ENCODE measurements around the gene TRIM26. TPM values are rescaled to one million over a fixed set of nuclear protein-coding genes. Genes with fewer than 3 reads are reported as not detected.
A peak's percentile ranks its signal among the peaks of the same experiment; 100 is the strongest.
"Not testable (repeated sequence)": the region's sequence is repeated elsewhere in the genome, so short reads cannot be mapped to it uniquely, and the experiment has no call there.

Gene TRIM26
- total RNA-seq, 1 donor, result 17.8 TPM

DNA sequence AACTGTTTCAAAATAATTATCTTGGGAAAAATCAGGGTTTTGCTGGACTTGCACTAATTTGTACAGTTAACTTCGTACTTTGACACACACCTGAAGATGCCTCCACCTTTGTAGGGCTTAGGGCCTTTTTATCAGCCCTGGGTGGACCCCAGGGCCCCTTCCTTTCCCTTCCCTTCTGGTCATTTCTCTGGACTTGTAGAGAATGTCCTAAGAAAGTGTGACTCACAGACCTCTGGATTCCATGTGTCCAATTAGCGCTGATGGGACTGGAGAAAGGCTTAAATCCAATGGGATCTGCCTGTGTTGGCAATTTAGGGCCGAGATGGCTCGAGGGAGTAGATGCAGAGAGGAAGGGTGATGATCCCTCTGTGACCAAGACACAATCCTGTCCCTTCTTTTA lies 40.5 kb downstream of the TRIM26 start:
- no peak for DNase-seq (ENCODE audit: low read depth in 2 of 3, low spot score in 2 of 3)

DNA sequence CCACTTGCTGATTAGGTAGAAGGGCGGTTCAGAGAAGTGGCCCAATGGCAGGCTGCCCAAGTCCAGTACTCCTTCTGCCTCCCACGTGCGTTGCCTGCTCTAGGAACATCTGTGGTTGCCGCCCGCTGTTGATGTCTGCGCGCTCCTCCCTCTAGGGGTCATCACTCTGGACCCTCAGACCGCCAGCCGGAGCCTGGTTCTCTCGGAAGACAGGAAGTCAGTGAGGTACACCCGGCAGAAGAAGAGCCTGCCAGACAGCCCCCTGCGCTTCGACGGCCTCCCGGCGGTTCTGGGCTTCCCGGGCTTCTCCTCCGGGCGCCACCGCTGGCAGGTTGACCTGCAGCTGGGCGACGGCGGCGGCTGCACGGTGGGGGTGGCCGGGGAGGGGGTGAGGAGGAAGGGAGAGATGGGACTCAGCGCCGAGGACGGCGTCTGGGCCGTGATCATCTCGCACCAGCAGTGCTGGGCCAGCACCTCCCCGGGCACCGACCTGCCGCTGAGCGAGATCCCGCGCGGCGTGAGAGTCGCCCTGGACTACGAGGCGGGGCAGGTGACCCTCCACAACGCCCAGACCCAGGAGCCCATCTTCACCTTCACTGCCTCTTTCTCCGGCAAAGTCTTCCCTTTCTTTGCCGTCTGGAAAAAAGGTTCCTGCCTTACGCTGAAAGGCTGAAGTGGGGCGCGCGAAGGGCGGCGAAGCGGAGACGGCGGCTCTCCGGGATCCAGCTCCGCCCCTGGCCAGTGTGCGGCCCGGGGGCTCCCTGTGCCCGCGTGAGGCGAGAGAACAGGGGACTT lies 41.3 kb downstream of the TRIM26 start:
- DNase-seq (ENCODE audit: low read depth in 2 of 3, low spot score in 2 of 3), result no peak

DNA sequence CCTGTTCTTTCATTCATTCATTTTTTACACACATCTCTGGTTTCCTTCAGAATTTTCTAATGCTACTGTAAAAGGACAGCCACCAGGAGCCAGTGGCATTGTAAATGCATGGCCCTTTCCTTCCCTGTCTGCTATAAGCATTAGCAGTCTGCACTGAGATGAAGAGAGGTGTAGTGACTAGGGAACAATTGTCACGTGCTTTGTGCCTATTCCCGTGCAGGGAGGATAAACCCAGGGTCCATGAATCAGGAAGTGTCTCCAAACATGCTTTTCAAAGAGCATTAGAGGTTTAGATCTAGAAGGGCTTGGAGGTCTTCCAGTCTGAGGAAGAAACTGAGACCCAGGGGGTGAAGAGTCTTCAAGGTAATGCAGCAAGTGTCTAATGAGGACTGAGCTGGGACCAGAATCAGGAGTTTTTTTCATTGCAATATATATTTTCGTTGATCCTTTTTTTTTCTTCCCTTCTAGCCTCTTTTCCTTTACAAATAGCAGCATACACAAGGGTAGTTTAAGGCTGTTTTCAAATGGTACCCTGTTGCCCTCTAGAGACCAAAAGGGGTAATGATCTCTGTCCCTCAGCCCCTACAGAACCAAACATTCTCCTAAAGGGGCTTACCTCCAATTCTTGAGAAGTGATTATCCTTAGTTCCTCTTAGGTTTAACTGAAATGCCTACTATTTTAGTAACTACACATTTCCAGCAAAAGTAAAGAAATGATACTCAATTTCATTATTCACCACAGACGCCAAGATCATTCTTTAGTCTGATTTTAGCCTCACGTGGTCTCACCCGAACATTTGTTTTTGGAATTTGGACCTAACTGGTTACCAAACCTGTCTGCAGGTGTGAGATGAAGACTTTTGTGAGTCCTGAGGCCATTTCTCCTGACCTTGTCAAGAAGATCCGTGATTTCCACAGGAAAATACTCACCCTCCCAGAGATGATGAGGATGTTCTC lies 43.3 kb downstream of the TRIM26 start:
- DNase-seq (ENCODE audit: low read depth in 2 of 3, low spot score in 2 of 3), result peak in 2 of 3 donors; percentile 64 to 81

DNA sequence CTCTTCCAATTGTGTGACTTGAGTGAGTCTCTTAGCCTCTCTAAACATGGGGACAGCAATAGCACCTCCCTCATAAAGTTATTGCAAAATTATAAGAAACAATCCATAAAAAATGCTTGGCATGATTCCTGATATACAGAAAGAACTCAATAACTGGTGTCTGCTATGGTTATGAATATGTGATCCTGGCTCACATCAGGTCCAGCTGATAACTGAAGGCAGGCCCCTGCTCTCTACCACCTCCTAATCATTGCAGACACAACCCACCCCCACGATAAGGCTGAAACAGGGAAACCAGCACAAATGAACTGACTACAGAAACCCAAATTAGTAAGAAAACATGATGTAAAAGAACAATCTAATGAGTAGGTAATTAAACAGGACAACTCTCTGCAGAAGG lies 44.5 kb downstream of the TRIM26 start:
- no peak for DNase-seq (ENCODE audit: low read depth in 2 of 3, low spot score in 2 of 3)

DNA sequence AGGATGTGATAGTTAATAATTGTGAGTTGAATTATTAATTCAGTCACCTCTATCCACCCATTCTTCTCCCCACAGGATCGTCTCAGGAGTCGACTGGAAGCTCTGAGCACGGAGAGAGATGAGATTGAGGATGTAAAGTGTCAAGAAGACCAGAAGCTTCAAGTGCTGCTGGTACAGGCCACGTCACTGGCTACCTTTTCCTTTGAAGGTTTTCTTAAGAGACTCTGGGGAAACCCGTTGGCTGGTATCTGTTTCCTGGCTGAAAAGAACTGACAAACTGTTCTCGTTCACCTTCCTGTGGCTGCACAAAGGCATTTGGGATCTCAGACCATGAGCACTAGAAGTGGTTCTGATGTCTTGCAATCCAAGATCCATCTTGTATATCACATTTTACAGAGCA lies 46.1 kb downstream of the TRIM26 start:
- DNase-seq (ENCODE audit: low read depth in 2 of 3, low spot score in 2 of 3), result peak in 1 of 3 donors; percentile 28

DNA sequence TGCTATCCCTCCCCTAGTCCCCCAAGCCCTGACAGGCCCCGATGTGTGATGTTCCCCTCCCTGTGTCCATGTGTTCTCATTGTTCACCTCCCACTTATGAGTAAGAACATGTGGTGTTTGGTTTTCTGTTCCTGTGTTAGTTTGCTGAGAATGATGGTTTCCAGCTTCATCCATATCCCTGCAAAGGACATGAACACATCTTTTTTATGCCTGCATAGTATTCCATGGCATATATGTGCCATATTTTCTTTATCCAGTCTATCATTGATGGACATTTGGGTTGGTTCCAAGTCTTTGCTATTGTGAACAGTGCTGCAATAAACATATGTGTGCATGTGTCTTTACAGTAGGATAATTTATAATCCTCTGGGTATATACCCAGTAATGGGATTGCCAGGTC lies 48.0 kb downstream of the TRIM26 start:
- not testable (repeated sequence) for DNase-seq (ENCODE audit: low read depth in 2 of 3, low spot score in 2 of 3)

DNA sequence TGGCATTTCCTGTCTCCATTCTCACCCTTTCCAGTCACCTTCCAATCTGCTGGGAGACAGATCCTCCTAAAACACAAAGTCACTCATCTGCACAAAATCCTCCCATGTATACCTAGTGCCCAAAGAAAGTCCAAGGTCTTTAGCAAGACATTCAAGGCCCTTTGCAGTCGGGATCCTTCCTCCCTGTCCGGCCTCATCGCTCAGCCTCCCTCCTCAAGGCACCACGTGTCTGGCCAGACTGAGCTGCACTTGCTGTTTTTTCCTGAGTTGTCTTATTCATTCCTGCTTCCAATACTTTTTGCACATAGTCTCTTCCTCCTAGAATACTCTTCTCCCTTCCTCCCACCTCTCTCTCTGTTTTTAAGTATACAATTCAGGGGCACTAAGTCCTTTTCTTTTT lies 48.5 kb downstream of the TRIM26 start:
- no peak for DNase-seq (ENCODE audit: low read depth in 2 of 3, low spot score in 2 of 3)

DNA sequence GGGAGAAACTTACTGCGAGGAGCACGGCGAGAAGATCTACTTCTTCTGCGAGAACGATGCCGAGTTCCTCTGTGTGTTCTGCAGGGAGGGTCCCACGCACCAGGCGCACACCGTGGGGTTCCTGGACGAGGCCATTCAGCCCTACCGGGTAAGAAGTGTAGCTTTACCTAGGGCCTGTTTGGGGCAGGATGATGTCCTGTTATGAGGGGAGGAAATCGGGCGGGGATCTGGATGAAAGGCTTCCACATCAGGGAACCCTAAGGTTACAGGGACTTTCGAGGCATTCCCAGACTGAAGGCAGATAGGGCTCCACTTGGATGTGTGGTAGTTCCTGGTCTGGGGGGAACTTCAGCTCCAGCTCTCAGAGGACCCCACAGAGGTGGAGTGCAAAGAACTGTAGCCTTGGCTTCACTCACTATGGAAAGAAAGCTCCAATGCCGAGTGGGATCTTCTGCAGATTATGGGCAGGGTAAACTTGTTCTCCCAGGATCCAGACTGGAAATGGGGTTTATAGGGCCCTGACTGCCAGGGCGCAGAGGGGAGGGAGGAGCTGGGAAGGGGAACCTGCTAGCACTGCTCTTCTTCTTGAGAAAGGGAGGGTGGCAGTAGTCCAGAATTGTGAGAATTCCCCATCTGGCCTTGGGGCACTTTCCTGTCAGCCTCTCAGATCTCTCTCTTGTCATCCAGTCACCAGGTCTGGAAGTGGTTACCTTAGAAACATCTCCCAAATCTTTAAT lies 49.1 kb downstream of the TRIM26 start:
- DNase-seq (ENCODE audit: low read depth in 2 of 3, low spot score in 2 of 3), result no peak

DNA sequence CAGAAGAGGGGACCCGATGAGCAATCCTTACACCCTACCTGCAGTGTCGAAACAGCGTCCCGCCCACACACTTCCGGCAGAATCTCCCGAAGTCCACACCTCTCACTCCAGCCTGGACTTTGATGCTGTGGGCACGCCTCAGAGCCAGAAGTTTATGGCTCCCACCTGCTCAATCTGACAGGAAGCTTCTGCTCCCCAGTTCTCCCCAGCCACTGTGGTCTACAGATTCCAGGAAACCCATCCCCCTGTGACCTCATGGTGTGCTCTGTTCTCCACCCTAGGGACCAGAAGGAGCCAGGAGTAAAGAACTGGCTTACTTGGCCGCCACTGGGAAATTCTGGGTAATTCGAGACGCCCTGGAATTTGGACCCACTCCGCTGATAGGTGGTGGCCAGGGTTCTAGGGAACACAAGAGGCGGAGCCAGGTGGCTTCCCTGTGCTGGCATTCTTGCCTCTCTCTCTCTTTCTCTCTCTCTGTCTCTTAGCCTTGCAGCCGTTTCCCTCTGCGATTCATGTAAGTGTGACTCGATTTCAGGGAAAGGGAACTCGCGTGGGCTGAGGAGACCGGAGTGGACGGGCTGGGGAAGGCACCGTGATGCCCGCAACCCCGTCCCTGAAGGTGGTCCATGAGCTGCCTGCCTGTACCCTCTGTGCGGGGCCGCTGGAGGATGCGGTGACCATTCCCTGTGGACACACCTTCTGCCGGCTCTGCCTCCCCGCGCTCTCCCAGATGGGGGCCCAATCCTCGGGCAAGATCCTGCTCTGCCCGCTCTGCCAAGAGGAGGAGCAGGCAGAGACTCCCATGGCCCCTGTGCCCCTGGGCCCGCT lies 49.9 kb downstream of the TRIM26 start, which contains the start of gene TRIM15:
TSS of gene TRIM15 (plus strand) at position 457 of the 828 bp plus-strand sequence. CDS start at position 596, 139 bp downstream.
- DNase-seq (ENCODE audit: low read depth in 2 of 3, low spot score in 2 of 3), result no peak

DNA sequence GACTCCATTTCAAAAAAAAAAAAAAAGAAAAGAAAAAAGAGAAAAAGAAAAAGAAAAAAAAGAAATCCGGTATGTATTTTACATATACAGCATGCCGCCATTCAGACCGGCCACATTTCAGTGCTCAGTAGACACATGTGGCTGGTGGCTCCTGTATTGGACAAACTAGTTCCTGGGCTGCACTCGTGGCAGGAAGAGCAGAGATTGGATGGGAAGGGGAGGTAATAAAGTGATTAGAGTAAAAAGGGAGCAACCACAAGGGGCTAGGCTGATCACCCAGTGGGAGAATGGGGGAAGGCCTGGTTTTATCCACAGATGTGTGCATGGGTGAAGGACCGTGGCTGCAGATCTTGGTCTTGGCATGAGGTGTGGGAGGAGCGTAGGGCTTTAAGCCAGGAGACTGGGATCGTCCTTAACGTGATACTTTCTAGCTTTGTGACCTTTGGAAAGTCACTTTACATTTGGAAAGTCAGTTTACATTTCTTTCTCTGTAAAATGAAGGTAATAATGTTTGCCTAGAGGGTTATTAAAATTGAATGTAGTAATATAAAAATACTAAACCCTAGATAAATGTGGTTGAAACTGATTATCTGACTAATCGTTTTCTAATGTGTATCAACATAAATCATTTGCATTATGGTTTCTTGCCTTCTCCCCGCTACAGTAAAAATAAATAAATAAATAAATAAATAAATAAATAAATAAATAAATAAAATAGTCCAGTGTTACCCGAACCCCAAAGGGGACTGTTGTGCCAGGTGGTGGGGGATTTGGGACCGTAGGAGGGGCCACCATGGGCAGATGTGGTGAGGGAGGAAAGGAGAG lies 50.7 kb downstream of the TRIM26 start:
- DNase-seq (ENCODE audit: low read depth in 2 of 3, low spot score in 2 of 3), result no peak

DNA sequence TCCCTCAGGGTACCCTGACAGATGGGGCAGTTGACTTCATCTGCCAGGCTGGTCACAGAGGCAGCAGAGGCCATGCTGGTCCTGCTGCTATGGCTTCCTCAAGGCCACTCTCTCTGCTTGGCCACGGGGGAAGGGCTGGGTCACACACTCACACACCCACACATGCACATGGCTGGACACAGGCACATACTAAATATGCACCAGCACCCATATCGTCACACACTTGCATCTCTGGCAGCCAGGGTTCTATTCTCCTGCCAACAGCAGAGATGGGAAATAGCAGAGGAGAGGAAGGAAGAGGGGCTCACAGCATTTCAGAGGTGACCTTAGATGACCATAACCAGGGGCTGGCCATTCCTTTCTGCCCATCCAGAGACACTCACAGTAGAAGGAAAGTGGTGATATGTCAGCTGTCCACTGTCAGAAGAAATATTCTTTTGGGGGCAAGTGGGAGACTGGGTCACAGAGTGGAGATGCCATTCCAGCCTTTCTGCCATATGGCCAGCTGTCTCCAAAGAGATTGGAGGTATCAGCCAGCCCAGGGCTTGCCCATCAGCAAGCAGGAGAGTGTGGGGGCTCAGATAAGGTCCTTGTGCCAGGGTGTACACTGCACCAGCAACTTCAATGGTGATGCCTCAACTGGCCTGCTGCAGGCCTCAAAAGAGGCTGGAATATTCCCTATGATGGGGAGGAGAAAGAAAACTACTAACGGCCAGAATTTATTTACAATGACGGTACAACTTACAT lies 52.2 kb downstream of the TRIM26 start, which contains the start of gene TRIM10:
TSS of gene TRIM10 (minus strand) at position 427 of the 747 bp plus-strand sequence. CDS start at position 74, 353 bp downstream.
- DNase-seq (ENCODE audit: low read depth in 2 of 3, low spot score in 2 of 3), result no peak

DNA sequence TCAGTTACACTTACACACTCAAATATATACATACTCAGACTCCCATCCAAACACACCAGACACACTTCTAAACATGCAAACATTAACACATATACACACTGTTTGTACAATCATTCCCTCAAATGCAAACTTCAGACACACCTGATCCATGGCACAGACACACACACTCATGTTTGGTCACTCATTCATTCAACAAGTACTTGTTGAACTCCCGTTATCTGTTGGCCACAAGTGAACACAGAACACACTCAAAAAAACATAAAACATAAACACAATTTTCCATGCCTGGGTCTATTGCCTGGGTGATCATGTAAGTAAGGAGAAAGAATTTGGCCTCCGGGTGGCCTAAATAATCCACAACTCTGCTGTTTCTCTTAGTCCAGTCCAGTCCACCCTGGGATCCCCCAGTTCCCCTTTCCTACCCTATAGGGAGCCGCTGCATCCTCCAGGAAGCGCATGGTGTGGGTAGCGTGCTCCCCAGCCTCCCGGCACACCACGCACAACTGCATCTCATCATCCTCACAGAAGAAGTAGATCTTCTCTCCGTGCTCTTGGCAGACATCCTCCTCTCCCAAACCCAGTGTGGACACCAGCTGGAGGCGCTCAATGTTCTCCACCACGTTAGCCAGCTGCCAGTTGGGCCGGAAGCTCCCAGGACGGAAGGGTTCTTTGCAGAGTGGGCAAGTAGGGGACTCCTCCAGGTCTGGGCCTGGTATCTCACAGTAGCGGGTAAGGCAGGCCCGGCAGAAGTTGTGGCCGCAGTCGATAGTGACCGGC lies 53.0 kb downstream of the TRIM26 start:
- no peak for DNase-seq (ENCODE audit: low read depth in 2 of 3, low spot score in 2 of 3)

DNA sequence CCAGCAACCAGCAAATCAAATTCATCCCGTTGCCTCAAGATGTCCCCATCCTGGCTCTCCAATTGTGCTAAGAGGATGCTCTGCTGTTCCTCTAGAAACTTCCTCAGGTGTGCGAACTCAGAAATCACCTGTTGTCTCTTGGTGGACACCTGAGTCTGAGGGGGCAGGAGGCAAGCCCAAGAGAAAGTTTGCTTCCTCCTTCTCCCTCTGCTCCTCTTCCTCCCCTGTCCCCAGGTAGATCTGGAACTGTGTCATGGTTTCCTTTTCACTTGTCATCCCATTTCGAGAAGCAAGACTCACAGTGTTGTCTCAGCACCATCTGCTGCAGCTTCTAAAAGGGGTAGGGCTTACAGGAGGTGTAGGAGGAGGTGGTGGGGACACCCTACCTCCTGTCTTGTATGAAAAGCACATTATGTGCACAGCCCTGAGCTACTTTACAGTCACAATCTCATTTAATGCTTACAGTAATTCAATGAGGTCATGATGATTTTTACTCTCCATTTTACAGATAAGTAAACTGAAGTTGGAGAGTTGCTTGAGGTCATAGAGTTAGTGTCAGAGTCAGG lies 54.6 kb downstream of the TRIM26 start:
- DNase-seq (ENCODE audit: low read depth in 2 of 3, low spot score in 2 of 3), result no peak

DNA sequence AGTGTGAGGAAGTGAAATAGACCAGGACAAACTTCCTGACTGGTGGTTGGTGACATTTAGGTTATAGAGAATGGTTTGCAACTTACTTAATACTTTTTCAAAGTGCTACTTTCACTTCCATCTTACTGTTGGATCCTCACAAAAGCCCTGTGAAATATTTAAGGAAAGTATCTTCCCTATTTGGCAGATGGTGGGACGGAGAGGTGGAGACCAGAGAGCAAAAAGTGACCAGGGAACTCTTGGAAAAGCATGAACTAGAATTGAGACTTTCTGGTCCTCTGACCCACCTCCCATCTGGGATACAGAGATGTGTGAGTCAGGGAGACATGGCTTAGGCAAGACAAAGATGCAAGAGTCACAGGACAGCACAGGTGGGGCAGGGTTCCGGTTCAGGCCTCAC lies 55.2 kb downstream of the TRIM26 start:
- no peak for DNase-seq (ENCODE audit: low read depth in 2 of 3, low spot score in 2 of 3)

DNA sequence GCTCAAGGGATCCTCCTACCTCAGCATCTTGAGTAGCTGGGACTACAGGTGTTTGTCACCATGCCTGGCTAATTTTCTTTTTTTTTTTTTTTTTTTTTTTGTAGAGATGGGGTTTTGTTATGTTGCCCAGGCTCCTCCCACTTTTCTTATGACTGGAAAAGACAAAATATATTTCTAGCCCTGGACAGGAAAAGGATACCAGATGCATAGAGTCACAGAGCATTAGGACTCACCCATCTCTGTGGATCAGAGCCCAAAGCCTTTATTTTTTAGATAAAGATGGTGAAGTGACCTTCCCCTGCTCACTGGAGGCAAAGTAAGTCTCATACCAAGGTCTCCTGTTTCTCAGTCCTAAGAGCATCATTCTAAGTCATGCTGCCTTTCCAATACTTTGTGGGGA lies 55.6 kb downstream of the TRIM26 start:
- no peak for DNase-seq (ENCODE audit: low read depth in 2 of 3, low spot score in 2 of 3)

DNA sequence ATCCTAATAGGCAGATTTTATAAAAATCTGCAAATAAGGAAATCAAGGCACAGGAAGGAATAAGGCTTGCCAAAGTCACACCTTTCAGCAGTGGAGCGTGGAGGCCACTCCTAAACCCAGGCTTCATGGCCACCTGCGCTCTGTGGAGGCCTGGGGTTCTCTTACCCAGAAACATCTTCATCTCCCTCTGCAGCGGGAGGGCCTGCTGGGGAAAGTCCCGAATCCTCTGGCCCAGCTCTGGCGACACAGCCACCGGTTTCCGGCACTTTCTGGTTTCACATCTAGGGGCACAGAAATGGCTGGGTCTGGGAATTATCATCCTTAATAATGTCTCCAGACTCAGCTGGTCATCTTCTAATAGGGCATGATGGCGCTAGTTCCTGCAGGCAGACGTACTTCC lies 56.4 kb downstream of the TRIM26 start:
- no peak for DNase-seq (ENCODE audit: low read depth in 2 of 3, low spot score in 2 of 3)

DNA sequence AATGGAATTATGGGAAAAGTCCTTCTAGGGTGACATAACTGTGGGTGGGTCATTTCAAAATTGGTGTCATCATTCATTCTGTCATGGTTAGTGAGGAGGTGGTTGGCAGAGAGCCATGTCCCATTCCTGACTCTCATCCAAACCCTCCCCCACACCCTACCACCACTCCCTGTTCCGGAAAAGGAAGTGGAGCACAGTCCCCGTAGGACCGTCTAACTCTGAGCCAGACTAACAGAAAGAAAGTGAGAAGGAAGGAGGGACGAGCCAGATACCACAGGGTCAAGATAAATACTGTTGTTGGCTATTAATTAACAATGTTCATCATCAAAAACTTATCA lies 57.0 kb downstream of the TRIM26 start:
- DNase-seq (ENCODE audit: low read depth in 2 of 3, low spot score in 2 of 3), result no peak

All from hematopoietic multipotent progenitor cell (in vitro differentiated cells).